Retinal pigment epithelial cell (primary cell): ENCODE data around the gene TLK1.

ENCODE experiments used
- DNase-seq: peaks from one replicate; pipeline ENCODE4 v3.0.0-alpha.2; 2010; ENCODE audit warnings: low read depth
- H3K4me3 ChIP-seq: 2 replicates; pipeline ENCODE4 v1.5.1; 2011; ENCODE audit warnings: mild to moderate bottlenecking, low read length, control low read depth, moderate library complexity
- TF ChIP-seq, protein P1 (sequence below): conservative IDR thresholded peaks from 2 replicates; pipeline ENCODE4 v1.5.1; 2011; ENCODE audit warnings: low read depth, low read length, control low read depth, inconsistent platforms

Gene TLK1

DNA sequence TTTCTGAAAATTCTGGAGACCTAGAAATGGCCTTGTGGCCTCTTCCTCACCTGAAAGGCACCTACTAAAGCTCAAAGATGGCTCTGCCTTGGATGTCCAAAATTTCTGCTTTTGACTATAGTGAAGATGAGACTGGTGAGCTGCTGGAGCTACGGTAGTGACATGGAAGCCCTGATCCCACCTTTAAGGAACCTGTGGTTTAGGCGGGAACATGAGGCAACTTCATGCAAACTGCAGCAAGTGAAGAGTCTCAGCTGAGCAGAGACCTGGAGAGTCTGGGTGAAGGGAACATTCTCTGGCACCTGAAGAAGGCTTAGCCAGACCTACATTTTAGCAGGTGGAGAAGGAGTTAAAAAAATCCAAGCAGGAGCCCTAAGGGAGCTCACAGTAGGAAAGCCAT lies 191.7 kb downstream of the TLK1 start:
- no peak for DNase-seq
- TF ChIP-seq, protein P1, sequence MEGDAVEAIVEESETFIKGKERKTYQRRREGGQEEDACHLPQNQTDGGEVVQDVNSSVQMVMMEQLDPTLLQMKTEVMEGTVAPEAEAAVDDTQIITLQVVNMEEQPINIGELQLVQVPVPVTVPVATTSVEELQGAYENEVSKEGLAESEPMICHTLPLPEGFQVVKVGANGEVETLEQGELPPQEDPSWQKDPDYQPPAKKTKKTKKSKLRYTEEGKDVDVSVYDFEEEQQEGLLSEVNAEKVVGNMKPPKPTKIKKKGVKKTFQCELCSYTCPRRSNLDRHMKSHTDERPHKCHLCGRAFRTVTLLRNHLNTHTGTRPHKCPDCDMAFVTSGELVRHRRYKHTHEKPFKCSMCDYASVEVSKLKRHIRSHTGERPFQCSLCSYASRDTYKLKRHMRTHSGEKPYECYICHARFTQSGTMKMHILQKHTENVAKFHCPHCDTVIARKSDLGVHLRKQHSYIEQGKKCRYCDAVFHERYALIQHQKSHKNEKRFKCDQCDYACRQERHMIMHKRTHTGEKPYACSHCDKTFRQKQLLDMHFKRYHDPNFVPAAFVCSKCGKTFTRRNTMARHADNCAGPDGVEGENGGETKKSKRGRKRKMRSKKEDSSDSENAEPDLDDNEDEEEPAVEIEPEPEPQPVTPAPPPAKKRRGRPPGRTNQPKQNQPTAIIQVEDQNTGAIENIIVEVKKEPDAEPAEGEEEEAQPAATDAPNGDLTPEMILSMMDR = no peak
- no peak overlapping the region for H3K4me3 ChIP-seq

DNA sequence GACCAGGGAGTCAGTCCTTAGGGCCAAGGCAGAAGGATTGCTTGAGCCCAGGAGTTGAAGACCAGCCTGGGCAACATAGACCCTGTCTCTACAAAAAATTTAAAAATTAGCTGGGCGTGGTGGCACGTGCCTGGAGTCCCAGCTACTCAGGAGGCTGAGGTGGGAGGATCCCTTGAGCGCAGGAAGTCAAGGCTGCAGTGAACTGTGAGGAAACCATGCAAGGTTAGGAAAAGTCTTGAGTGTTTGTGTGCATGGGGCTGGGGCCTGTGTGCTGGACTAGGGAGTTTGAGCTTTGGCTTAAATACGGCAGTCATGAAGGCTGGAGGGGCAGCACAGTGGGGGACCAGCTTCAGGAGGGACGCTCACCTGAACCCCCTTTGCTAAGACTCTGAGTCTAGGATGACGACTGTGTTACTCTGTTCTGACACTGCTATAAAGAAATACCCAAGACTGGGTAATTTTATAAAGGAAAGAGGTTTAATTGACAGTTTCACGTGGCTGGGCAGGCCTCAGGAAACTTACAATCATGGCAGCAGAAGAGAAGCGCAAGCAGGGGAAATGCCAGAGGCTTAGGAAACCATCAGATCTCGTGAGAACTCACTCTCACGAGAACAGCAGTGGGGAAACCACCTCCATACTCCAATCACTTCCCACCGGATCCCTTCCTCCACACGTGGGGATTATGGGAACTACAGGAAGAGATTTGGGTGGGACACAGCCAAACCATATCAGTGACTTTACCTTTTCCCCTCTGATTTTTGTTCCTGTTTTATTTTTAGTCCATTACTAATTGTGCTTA lies 192.3 kb downstream of the TLK1 start:
- TF ChIP-seq, protein P1 = no peak
- no peak for DNase-seq
- no peak overlapping the region for H3K4me3 ChIP-seq

DNA sequence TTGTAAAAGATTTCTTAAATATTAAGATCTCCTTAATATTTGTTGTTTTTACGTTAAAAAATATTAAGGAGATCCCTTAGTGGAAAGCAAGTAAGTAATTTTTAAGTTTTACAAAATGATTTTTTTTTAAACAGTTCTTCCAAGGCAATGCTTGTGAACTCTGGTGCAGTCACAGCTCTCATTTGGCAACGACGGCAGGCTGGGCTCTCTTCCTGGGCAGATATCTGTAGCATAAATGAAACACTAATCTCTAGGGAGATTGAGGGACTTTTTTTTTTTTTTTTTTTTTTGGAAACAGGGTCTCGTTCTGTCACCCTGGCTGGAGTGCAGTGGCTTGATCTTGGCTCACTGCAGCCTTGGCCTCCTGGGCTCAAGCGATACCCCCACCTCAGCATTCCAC lies 193.1 kb downstream of the TLK1 start:
- H3K4me3 ChIP-seq = no peak overlapping the region
- TF ChIP-seq, protein P1 = no peak
- DNase-seq = no peak

DNA sequence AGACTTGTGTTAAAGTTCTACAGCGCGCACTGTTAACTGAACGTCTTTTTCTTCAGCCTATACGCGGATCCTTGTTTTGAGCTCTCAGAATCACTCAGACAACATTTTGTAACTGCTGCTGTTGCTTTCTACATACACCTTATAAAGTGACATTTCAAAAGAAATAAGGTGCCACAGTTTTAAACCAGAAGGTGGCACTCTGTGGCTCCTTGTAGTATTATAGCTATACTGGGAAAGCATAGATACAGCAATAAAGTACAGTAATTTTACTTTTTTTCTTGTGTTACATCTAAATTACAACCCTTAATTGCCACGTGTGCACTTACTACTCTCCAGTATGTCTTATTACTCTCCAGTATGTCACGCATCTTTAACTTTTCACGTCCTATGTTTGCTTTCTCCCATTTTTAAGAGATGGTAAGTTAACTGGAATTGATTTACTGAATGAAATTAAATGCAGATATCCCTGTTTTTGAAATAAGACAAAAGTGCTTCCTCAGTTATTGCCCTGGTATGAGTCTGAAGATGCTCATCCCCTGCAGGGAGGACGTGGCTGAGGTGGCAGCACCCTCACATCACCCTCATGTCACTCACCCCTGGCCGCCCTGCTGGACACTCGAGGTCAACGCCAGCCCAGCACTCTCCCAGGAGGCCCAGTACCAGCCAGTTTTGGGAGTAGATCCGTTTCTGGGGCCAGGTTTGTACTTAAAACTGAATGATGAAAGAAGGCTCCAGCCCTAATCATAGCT lies 193.9 kb downstream of the TLK1 start:
- no peak overlapping the region for H3K4me3 ChIP-seq
- TF ChIP-seq, protein P1 = peak; percentile 37
- no peak for DNase-seq

DNA sequence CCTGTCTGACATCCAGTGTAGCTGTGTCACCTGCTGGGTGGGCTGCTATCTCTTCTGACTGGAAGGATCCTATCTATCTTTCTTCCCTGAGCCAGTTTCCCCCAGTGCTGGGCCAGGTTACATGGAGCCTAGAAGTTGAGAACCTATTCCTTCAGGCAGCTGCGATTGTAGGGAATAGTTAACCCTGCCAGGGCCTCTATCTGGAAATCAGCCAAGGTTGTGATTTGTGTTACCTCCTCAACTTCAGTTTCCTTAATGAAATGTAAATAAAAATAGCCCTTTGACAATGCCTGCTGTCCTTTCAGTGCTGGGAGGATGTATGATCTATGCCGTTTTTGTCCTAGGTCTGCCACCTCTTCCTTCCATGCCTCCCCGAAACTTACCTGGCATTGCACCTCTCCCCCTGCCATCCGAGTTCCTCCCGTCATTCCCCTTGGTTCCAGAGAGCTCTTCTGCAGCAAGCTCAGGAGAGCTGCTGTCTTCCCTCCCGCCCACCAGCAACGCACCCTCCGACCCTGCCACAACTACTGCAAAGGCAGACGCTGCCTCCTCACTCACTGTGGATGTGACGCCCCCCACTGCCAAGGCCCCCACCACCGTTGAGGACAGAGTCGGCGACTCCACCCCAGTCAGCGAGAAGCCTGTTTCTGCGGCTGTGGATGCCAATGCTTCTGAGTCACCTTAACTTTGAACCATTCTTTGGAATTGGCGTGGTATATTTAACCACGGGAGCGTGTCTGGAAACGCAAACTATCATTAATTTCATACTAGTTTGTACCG lies 195.1 kb downstream of the TLK1 start:
- no peak for DNase-seq
- H3K4me3 ChIP-seq = no peak overlapping the region
- TF ChIP-seq, protein P1 = no peak

DNA sequence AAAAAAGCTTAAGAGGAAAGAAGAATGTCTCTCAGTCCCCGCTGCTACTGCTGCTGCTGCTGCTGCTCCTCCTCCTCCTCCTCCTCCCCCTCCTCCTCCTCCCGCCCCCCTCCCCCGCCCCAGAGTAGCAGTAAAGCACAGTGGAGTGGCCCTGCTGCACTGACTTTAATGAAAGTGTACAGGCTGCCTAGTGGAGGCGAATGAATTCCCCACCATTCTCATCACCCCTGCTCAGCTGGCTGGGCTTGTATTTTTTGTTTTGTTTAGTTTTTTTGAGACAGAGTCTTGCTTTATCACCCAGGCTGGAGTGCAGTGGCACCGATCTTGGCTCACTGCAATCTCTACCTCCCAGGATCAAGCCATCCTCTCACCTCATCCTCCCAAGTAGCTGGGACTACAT lies 197.3 kb downstream of the TLK1 start:
- DNase-seq = no peak
- no peak overlapping the region for H3K4me3 ChIP-seq
- TF ChIP-seq, protein P1 = no peak
